MM.1S (cell line): ENCODE measurements around the gene ITGA2B.

ENCODE experiments used
- EZH2phosphoT487 ChIP-seq: fragments of 300-600 bp; sonication (generic); IDR thresholded peaks from 2 replicates; pipeline ENCODE4 v1.6.1; 2018; ENCODE audit warnings: antibody characterized with exemption, low read length
- TF ChIP-seq, protein P1 (sequence below): fragments of 300-600 bp; sonication (generic); IDR thresholded peaks from 2 replicates; pipeline ENCODE4 v1.5.1; 2016; ENCODE audit warnings: antibody characterized with exemption, low read length, mixed read lengths

DNA sequence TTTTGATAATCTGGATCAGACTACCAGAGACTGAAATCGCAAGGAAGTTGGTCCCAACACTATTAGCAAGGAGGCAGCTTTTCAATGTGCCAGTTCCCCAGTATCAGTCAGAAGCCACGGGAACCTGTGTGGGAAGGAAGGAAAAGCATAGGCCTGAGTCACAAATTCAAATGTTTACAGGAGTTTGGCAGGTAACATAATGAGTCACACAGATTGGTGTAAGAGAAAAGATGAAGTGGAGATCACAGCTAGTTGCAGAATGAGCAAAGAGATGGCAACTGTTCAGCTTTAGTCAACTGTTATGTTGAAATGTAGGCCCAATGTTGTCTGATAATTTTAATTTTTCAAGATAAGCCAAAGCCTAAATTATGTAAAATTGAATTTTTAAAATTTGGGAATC is 28.1 kb upstream of the ITGA2B start:
- TF ChIP-seq, protein P1, sequence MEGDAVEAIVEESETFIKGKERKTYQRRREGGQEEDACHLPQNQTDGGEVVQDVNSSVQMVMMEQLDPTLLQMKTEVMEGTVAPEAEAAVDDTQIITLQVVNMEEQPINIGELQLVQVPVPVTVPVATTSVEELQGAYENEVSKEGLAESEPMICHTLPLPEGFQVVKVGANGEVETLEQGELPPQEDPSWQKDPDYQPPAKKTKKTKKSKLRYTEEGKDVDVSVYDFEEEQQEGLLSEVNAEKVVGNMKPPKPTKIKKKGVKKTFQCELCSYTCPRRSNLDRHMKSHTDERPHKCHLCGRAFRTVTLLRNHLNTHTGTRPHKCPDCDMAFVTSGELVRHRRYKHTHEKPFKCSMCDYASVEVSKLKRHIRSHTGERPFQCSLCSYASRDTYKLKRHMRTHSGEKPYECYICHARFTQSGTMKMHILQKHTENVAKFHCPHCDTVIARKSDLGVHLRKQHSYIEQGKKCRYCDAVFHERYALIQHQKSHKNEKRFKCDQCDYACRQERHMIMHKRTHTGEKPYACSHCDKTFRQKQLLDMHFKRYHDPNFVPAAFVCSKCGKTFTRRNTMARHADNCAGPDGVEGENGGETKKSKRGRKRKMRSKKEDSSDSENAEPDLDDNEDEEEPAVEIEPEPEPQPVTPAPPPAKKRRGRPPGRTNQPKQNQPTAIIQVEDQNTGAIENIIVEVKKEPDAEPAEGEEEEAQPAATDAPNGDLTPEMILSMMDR, result no peak
- no peak for TF ChIP-seq EZH2phosphoT487
